ENCODE measurements around the gene COL26A1.
"Not testable (repeated sequence)": the region's sequence is repeated elsewhere in the genome, so short reads cannot be mapped to it uniquely, and the experiment has no call there.

The COL26A1 gene

DNA sequence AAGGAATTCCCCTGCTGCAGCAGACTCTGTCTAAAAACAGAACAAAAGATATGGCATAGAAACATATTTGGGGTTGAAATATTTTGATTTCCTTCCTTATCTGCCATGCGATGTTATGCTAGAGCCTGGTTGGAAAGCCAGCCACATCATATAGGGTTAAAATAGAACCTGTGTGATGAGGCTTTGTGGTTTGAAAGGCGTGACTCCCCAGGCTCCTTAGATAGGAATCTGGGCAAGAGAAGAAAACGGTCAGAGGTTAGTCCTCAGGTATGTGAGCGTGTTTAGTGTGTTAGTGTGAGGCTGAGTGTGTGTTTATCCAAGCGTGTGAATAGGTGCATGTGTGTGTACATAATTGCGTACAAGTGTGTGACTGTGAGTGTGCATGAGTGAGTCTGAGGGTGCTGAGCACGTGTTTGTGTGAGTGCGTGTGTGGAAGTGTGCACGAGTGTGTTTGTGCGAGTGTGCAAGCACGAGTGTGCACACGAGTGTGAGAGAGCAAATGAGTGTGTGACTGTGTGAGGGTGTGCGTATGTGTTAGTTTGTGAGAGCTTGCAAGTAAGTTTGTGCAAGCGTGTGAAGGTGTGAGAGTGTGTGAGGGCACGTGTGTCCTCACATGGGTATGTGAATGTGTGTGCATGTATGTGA lies 79.9 kb downstream of the COL26A1 start:
- no peak for DNase-seq (ENCODE audit: low read depth)

DNA sequence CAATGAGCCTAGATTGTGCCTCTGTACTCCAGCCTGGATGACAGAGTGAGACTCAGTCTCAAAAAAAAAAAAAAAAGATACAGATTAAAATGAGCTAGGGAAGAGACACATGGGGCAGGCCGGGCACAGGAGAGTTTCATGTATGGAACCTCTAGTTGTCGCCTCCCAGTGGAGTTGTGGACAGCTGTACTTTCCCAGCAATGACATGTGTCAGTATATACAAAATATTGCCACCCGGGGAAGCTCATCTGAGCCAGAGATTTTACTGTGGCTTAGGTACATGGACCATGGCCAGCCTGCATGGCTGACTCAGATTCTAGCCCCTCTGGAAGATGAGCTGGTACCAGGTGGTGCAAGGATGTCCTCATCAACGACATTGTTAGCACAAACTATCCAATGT lies 87.4 kb downstream of the COL26A1 start:
- no peak for DNase-seq (ENCODE audit: low read depth)

DNA sequence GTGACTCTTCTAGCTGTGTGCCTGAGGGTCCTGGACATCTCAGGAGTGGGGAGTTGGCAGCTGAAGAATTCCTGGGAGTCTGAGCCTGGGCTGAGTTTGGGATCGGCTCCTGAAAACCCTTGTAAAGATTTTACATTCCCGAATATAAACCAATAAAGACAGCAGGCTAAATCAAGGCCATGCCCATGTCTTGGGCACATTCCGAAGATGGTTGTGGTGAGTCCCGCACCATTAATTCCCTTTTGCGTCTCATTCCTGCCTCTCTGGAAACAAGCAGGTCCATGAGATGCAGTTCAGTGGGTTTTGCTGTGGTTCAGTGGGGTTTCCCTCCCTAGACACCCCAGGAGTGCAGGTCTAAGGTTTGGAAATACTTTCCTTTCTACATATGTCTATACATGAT lies 90.9 kb downstream of the COL26A1 start:
- no peak for DNase-seq (ENCODE audit: low read depth)

GRCh38 chr7:101457001-101457750 lies 94.5 kb downstream of the COL26A1 start:
- no peak for DNase-seq (ENCODE audit: low read depth)

GRCh38 chr7:101465131-101465530 lies 102.5 kb downstream of the COL26A1 start:
- DNase-seq (ENCODE audit: low read depth) = no peak

GRCh38 chr7:101465576-101466196 lies 103.0 kb downstream of the COL26A1 start:
- no peak for DNase-seq (ENCODE audit: low read depth)

DNA sequence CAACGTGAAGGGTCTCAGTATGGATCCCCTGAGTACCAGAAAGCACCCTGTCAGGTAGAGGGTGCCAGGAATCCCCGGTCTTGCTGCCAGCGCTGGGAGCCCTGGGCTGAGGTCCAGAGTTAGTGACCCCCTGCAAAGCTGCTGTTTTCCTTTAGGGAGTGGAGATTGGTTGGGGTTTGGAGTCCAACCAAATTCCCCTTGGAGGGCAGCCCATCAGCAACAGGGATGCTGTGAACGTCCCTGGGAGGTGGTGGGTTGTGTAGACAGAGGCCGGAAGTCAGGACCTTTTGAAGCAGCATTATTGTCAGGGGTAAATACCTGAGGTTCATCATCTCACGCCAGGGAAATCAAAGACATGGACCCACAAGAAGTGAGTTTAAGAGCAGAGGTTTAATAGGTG lies 104.2 kb downstream of the COL26A1 start:
- no peak for DNase-seq (ENCODE audit: low read depth)

GRCh38 chr7:101468546-101469275 lies 106.0 kb downstream of the COL26A1 start:
- no peak for DNase-seq (ENCODE audit: low read depth)

DNA sequence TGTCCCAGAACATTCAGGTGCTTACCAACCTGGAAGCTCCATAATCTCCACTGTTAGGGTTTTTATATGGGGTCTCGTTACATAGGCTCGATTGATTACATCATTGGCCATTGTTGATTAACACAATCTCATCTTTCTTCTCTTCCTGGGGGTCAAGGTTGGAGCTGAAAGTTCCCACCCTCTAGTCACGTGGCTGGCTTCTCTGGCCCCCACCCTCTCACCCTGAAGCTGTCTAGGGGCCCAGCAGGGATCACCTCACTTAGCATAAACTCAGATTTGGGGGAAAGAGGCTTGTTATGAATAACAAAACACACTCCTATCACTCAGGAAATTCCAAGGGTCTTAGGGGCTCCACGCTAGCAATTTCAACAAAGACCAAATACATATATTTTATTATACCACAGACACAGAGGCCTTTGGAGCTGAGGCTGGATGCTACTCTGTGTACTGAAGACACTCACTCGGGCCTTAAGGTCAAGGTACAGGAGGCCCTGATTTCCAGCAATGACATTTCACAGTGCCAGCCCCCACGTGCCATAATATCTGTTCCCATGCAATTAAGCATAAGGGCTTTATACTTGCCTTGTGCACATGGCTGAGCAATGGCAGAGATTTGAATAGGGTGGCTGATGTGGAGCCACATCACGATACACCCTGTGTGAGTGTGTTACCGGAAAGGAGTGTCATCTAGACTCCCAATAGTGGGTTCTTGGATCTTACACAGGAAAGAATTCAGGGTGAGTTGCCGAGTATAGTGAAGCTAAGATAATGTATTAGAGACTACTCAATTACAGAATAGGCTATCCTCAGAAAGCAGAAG lies 108.2 kb downstream of the COL26A1 start:
- no peak for DNase-seq (ENCODE audit: low read depth)

- no peak for DNase-seq (ENCODE audit: low read depth)
Measured at GRCh38 chr7:101474178-101474577, 111.5 kb downstream of the COL26A1 start.

GRCh38 chr7:101475691-101476090 lies 113.0 kb downstream of the COL26A1 start:
- DNase-seq (ENCODE audit: low read depth) = not testable (repeated sequence)

DNA sequence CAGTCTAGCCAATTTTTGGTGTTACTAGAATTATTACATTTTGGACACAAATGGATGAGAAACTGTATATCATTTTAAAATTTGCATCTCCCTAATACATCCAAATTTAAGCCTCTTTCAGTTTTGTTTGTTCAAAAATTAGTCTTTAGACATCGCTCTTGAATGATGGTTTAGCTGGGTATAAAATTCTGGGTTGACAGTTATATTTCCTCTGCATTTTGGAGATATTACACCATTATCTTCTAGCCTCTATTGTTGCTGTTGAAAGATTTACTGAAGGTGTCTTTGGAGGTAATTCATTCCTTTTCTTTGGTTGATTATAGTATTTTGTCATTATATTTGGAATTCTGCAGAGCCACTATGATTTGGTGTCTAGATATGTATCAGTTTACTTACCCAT lies 116.5 kb downstream of the COL26A1 start:
- no peak for DNase-seq (ENCODE audit: low read depth)

GRCh38 chr7:101486056-101486432 lies 123.4 kb downstream of the COL26A1 start:
- DNase-seq (ENCODE audit: low read depth) = not testable (repeated sequence)

DNA sequence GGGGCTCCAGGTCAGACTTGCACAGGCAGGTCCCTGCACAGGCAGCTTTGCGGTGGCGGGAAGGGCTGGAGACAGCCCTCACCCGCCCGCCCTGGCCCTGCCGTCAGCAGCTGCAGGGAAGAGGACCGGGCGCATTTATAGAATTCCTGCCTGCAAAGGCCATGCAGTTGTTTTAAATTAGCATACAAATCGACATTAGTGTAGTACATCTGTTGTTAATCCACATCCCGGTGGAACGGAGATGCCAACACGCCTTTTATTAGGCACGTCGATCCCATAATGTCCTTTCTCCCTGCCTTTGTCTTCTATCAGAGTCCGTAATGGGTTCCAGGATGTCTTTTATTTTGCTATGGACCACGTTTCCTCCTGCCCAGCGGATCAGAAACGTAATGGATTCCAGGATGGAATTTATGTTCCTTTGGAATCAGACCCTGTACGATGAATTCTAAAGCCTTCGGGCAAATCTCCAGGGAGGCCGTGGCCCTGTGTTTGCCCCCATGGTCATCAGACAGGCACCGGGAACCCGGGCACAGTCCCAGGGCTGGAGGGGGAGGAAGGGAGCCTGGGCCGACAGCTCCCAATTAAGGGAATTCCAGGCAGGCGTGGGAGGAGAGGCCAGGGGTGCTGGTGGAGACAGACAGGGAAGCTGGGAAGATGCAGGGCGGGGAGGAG lies 123.9 kb downstream of the COL26A1 start:
- DNase-seq (ENCODE audit: low read depth) = no peak

- no peak for DNase-seq (ENCODE audit: low read depth)
Measured at GRCh38 chr7:101487105-101487458, 124.4 kb downstream of the COL26A1 start.

DNA sequence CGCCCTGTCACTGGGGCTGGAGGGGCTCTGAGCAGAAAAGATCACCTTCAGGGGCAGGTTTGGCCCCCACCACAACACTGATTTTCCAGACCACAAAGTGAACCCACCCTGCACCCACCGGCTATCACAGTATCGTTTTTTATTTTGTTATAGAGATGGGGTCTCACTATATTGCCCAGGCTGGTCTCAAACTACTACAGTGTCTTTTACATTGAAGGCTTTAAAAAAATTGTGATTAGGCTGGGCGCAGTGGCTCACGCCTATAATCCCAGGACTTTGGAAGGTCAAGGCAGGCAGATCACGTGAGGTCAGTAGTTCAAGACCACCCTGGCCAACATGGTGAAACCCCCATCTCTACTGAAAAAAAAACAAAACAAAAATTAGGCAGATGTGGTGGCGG lies 125.1 kb downstream of the COL26A1 start:
- no peak for DNase-seq (ENCODE audit: low read depth)

DNA sequence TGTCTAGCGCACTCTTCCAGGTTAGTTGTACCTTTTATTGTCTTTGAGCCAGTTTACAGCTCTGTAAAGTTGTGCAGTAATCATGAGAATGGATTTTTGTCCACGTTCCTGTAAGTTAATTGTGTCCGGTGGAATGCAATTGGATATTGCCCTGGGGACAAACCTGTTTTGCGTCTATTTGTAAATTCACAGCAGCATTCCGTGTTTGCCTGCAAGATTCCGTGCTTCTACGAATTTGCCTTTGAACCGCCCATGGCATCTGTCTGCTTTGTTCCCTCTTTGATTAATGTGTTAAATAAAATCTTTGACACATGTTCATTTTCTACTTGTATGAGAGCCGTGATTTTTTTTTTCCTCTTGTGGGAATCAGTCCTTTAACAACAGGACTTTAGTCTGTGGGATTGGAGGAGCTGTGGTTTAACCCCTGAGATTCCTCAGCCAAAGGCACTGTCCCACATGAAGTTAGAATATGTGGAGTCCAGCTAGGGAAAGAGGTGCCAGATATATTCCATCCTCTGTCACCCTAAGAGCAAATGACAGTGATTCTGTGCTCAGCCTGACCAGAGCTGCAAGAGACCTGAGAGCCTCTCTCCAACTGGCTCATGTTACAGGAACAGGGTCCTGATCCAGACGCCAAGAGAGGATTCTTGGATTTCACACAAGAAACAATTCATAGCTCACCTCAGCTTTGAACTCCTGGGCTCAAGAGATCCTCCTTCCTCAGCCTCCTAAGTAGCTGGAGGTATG lies 126.3 kb downstream of the COL26A1 start:
- DNase-seq (ENCODE audit: low read depth) = no peak

- DNase-seq (ENCODE audit: low read depth) = not testable (repeated sequence)
Measured at GRCh38 chr7:101490439-101490838, 127.8 kb downstream of the COL26A1 start.

- not testable (repeated sequence) for DNase-seq (ENCODE audit: low read depth)
Measured at GRCh38 chr7:101491442-101491841, 128.8 kb downstream of the COL26A1 start.

DNA sequence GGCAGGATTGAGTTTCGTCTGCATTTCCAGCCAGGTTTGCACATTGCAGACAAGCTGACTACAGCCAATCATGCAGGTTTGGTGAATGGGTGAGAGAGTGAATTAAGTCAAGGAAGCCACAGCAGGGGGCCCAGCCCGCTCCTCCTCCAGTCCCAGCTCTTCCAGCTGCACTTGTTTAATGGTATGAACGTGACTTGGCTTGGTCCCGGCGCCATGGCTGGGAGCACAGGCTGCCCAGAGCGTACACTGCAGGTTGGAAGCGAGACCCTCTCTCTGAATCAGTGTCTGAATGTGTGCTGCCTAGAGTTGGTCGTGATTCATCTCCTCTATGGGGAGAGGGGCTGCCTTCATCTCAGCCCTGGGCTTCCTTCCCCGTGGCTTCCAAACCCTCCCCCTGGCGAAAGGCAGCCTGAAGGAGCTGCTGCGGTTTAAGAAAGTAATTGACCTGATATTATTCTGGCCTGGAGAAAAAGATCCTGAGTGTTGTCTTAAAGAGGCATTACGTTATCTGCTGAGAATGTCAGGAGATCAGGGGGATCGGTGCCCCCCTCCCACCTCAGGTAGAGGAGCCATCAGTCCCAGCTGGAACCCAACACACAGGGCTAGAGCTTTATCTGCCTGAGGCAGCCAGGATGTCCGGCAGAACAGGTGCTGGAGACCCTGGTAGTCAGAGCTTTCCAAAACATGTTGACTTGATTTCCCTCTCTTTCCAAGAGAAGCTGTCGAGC lies 132.1 kb downstream of the COL26A1 start:
- DNase-seq (ENCODE audit: low read depth) = no peak
